NCI-H2029 (cell line): Measurements from ENCODE around the gene INHBA.

Experiments
- DNase-seq: peaks from one replicate; lab custom pipeline; 2025; lab: John Stamatoyannopoulos, UW

INHBA gene

GRCh38 chr7:41711283-41712064, 8.6 kb upstream of the INHBA start:
- peak; percentile 22 for DNase-seq

DNA sequence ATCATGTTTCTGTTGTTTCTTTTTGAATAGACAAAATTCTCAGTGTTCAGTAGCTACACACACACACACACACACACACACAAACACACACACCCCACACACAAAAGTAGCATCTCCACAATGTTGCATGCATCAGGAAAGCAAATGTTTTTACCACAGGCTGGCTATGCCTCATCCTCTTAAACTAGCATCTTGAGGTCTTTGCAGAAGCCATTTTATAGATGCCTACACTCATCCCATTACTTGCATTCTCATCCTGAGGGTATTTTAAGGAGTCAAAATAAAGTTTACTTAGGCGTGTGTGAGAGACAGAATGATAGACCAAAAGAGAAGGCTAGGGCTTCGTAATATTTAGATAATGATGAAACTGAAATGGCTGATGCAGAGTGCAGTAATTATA, 7.9 kb upstream of the INHBA start:
- no peak for DNase-seq

GRCh38 chr7:41709621-41710020, 6.7 kb upstream of the INHBA start:
- DNase-seq: peak; percentile 47

DNA sequence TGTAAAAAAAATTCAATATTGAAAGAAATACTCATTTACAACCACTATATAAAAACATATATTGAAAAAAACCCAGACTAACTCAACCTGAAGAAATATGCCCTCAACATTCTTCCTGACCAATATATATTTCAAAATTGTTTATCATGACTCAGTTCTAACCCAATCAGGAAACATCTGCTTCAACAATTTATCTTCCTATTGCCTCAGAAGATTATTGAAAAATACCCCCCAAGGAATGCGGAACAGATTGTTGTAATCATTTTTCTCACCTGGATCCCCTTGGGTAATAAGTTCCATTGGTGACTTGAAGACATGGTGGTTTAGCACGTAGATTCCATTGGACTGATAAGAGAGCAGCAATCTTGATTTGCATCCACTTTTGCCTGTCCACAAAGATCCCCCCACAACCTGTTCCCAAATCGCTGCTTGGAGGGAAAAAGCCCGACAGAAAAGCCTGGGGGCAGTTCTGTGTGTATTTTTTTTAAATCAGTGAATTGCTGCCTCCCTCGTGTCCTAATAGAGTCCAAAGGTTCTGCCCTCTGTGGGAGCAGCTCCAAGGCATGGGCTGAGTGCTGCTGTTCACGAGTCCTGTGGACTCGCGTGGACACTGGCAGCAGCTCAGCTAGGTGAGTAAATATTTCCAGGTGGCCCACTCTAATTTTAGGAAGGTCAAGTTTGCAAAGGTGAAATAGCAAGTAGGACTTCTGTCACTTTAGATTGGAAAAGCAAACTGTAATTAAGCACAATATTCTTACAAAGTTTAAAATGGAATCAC, 5.9 kb upstream of the INHBA start:
- DNase-seq: no peak

DNA sequence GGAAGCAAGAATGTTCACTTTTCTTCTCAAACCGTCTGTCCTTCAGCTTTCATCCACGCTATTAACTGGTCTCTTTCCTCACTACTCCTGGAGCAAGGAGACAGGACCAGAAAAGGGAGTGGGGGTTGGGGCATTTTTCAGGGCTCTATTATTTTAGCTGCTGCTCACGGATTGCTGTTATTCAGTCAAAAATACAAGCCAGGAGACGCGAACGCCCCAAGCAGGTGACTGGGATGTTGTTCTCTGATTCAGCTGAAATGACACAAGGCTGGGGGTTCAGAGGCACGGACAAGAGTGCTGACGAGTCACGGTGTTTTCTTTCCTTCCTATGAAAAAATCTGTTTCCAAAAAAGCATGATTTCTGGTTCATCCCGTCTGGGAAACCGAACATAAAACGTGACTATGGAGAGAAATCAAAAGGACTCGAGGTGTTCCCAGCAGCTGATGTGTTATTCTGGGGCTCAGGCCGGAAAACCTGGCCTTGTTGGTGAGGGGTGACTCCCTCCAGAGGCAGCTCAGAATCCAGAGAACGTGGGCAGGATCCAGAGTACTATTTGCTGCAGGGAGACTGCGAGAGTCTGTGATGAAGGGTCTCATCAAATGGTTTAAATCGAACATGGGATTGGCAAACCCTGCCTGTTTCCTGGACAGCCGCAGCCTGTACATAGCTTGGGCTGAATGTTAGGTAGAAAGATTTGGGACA, 3.5 kb upstream of the INHBA start:
- DNase-seq: no peak

DNA sequence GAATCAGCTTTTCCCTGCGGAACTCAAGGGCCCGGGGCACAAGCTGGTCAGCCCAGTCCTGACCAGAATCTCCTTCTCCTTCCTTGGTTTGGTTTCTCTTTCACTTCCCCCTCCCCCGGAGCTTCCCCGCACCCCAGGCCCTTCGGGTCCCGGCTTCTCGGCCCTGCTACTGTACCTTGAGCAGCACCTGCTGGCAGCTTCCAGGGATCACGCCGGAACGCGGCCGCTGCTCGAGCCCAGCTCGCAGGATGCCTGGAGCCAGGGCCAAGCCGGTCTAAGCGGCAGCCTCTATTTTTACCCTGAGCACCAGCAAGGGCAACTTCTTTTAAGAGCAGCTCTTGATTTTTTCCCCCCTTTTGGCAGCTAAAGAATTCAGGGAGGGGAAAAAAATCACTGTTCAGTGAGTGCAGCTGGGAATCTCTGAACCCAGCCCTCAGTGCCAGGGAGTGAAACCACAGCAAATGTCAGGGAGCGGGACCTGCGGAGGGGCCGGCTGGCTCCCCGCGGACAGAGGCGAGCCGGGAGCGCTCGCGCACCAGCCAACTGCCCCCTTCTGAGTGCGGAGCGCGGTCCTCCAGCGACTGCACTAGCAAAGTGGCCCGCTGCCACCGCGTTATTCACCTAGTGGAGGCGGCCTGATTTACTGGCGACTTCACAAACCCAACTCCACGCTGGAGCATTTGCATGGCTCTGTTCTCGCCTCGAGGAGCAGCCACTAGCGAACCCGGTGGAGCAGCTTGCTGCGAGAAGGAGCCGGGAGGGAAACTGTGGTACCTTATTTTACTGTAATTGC, 2.4 kb upstream of the INHBA start:
- peak; percentile 85 for DNase-seq

DNA sequence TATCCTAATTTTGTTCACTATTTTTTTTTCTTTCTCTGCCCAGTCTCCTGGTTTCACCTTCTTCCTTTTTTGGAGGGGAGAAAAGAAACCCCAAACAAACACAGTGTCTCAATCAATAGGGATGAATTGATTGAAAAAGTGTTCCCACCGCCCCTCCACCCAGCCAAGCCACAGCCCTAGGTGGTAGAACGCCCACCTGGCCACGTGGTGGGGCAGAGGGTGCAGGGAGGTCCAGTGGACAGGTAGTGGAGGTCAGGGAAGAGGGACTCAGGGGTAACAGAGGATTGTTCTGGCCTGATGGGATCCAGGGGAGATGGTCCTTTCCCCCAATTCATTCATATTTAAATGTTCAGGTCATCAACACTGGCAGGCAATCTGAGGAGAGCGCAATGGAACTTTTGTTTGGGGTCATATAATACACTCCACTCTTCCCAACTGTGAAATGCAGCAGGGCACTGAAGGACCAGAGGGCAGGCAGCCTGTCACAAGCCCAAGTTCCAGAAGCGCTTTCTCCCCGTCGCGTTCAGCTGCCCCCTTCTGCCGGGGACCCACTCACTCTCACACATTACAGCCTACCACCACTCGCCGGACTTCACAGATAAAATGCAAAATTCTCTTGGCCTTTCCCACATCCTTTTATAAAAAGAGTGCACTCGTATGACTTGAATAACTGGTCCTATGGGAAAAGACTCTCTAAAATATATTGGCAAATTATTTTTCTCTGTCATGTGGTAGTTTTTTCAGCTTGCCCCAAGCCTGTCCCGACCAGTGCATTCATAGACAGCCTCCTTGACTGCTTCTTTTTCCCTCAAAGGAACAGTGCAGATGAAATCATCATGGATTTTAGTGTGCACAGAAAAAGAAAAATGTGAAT, 1.6 kb downstream of the INHBA start:
- no peak for DNase-seq

DNA sequence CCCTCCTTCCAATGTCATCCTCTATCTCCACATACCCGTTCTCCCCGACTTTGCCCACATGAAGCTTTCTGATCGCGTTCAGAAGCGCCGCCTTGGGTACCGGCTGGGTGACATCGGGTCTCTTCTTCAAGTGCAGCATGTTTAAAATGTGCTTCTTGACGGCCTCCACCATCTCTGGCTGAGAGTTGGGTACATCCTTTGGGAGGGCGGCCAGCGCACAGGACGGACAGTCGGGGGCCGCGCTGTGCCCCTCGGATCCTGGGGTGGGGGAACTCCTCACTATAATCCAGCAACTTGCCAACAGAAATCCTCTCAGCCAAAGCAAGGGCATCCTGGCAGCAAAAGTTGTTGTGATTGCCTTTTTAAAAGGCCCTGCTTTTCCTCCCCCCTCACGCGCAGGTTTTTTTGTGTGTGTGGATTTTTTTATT, 2.8 kb downstream of the INHBA start:
- no peak for DNase-seq

GRCh38 chr7:41699516-41699915, 3.4 kb downstream of the INHBA start:
- DNase-seq: no peak

DNA sequence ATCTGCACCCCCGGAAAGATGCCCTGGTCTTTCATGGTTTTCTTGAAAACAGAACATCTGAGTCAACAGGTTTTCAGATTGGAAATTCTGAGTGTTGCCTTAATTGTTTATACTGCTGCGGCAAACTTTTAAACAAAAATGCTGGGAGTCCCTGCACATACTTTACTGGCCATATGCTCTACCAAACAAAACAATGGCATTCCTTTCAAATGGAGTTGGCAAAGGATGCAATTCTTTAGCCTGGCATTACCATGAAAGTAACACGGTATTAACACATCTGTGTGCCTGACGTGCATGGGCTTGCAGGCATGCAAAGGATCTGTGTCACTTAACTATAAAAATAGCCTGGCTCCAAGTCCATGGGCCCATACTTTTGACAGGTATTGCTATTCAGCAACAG, 4.2 kb downstream of the INHBA start:
- DNase-seq: no peak

DNA sequence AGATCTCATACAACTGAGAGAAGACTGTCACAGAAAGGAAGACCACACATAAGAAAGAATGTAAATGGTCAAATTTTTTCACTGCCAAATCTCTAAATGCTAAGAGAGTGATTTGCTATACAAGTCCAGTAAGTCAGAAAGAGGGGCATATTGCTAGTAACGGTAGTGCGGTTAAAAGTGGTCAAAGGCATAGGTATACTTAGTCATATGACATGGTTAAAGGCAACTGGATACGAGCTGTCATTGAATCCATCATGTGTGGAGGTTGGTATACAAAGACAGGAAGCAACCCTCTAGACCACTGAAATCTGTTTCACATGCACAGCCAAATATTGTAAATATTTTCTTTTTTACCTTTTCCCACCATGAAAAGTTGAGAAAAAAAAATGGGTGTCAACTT, 4.8 kb downstream of the INHBA start:
- no peak for DNase-seq

- DNase-seq: peak; percentile 7
These were observed 6.5 kb downstream of the INHBA start for GRCh38 chr7:41696323-41696916.

GRCh38 chr7:41695661-41696322, 7.1 kb downstream of the INHBA start:
- DNase-seq: no peak

GRCh38 chr7:41694495-41694894, 8.4 kb downstream of the INHBA start:
- no peak for DNase-seq

DNA sequence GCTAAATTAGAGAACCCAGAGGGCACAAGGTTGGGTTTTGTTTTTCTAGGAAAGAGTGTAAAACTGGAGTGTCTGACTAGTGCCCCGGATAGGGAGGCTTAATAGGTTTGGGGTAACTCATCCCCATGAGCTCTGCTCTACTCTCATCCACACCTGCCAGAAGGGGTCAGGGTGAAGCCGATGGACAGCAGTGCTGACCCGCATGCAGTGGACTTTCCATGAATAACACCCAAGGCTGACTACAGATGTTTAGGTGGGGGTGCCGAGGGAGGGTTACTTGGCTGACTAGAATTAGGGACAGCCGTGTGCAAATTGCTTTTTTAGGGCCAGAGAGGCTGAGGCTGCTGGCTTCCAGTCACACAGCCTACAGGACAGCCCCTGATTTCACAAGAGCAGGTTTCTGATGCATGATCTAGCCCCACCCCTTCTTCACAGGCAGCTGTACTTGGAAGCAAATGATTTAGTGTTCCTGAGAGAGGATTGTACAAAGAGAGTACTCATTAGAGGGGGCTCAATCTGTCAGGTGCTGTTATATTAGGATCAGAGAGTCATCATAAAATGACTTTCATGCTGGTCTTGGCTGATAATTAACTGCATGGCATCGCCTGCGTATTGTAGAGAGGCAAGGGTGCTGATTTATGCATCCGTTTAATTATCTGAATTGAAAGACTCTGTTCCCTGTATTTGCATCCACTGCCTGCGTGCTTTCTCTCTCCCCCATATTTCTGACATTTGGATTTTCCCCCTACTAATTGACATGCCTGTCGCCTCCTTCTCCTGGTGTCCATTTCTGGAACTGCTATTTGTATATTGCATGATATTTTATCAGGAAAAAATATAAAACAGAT, 9.5 kb downstream of the INHBA start:
- no peak for DNase-seq

DNA sequence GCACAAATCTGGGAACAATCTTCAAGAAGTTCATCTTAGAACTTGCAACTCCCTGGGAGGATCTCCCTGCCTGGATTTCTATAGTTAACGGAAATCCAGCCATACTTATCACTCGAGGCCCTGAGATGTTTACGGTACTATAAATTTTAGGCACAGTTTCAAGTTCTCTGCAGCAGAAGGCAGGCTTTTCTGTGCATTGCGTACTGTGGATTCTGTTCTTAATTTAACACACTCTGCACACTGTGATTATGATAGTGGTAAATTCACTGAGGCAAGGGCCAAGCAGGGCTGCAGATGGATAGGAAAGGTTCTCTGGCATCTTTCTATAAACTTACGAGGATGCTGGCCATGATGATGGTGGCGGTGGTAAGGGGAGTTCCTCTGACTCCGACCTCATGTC, 10.6 kb downstream of the INHBA start:
- DNase-seq: no peak

DNA sequence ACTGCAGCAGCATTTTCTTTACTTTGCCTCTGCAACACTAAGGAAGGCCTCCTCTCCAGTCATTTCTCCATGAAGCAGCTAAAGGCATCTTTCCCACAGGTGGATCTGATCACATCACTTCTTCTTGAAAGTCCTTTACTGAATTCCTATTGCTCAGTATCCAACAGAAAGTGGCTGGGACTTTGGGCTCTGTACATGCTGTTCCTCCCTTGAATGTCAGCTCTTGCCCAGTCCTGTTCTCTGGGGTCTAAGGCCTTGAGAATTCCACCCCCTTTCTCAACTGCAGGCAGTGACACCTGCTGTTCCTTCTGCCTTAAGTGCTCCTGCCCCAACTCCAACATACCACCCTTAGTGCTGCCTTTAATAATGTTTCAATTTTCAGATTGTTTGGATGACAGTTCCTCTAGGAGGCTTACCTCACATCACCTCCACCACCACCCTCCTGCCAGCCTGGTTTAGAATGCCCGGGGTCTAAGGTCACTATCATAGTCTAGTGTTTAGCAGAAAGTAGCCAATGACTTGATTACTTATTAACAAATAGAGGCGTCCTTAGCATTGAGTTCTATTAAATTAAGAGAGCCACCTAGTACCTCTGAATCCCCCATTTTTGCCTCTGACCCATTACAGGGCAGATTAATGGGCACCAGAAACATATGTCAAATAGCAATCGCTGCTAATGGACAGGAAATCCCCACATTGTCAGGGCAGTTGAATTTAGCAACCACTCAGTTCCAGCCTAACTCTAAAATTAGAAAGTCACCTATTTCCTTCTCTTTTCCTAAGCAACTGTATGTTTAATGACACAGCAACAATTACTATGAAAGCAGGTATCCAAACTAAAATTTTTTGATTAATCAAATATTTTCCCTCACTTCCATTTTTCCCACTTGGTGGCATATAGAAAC, 11.4 kb downstream of the INHBA start:
- DNase-seq: no peak

DNA sequence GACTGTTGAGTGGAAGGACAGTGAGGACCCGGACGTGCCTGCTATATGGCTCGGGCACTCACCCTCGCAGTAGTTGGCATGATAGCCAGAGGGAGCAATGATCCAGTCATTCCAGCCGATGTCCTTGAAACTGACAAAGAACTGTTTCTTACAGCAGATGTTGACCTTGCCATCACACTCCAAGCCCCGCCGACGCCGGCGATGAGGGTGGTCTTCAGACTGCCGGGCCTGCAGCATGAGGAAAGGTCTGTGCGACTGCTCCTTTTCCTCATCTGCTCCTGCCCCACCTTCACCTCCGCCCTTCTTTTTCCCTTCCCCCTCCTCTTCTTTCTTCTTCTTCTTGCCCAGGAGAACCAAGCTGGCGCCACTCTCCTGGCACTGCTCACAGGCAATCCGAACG, 13.1 kb downstream of the INHBA start:
- DNase-seq: no peak
